HG03039 (cell line): ENCODE results near the gene ERMN.

ENCODE experiments used
- ATAC-seq: cut with Tn5 transposase; IDR thresholded peaks from one replicate; pipeline ENCODE4 v1.9.1; 2021; ENCODE audit warnings: mild to moderate bottlenecking, moderate library complexity; ENCODE audit not compliant: unreplicated experiment

Gene ERMN

DNA sequence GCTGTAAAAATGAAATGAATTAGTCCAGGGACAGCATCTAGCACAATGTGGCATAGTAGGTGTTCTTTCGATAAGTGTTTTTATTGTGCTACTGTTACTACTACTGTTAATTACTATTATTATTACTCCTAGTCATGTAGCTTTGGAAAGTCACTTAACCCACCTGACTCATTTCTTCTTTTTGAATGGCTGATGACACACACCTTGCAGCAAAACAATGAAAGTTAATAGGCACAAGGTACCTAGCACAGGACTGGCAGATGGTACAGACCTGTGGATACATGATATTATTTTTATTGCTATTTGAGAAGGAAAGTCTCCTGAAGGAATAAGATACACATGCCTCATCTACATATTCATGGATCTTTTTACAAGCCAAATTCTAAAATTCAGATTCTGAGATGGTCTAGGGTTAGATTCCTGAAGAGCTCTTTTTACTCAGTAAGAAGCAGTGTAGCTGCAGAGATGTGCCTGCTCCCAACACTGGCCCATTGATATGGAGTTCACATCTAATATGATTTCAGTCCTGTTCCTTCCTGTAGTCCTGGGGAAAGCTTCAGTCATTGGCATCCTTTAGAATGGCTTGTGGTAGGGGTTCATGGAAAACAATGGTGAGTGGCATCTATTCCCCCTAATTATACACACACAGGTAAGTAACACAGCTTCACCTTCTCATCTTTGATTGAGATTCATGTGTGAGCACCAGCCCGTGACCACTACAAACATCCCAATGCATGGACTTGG lies 7.9 kb upstream of the ERMN start:
- ATAC-seq, result no peak

DNA sequence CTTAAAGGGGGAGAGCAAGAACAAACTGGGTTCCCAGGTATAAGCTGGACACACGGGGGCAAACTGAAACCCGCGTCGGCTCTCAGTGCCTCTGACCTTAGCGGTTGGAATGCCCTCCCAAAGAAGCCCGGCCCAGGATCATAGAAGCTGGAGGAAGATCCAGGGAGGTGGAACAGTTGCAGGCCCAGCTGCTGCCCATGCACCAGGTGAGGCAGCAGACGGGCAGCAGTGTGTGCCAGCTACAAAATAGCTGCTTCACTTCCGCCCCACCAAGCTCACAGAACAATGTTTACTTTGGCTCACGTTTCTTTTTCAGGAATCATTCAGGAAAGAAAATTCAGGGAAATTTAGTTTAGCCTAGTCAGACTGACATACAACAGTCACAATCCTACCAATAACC lies 3.9 kb upstream of the ERMN start:
- no peak for ATAC-seq

DNA sequence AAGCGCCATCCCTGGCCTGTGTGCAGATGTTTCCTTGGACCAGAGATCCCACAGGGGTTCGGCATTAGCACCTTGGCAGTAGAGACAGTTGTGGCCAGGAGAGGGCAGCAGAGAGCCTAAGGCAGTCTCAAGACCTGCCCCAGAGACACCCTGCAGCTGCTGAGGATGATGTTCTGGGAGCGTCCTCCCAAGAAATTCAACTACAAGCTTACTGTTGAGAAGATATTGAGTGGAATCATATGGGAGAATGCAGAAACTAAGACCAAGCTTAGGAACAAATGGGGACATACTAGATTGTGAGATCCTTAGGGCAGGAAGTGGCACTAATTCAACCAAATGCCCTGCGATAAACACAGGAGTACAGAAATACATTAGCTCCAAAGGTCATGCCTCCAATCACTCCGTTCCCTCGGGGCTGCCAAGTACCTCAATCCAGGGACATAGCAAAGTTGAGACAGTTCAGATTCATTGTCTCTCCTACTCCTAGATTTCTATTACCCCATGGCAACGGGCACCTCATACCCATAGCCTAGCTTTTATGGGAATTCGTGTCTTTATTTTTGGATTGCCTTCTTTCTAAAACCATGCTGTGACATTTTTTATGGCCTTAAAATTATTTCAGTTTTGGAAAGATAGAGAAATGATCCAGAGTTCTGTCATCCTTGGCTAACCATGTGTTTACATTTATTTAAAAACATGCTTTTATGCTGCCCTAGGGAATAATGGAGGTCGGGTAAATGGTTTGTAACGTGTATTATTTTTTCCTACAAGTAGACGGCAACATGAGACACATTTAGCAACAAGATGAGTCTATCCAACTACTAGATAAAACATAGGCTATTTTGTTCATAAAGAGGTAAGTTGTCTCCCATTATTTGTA lies 2.2 kb upstream of the ERMN start:
- peak; percentile 97 for ATAC-seq

DNA sequence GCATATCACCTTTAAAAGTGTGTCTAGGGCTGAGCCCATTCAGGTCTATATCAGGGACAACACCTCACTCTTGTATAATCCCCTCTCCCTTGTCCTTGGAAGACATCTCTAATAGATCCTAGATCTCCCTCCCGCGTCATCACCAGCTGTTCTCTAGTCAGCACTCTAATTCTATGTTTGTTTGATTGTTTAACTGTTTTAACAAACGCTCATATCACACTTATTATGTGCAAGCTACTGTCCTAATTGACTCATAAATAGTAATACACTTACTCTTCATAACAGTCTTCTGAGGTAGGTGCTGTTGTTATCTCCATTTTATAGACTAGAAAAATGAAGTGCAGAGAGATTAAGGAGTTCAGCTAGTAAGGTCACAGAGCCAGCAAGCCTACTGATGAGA lies 1.6 kb upstream of the ERMN start:
- ATAC-seq, result peak; percentile 19

DNA sequence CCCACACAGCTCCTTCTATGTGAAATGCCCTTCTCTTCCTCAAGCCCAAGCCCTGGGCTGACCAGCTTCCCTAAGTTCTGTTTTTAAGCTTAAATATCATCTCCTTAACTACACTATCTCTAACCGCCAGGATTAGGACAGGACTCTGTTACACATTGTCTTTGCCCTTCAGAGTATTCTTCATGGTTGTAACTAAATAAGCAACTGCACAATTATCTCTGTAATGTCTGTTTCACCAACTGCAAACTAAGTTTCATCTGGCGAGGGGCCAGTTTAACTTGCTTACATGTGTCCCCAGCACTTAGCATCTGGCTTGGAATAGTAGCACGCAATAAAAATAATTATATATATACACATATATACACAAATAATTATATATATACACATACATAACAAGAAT lies 1.1 kb upstream of the ERMN start:
- ATAC-seq, result no peak

DNA sequence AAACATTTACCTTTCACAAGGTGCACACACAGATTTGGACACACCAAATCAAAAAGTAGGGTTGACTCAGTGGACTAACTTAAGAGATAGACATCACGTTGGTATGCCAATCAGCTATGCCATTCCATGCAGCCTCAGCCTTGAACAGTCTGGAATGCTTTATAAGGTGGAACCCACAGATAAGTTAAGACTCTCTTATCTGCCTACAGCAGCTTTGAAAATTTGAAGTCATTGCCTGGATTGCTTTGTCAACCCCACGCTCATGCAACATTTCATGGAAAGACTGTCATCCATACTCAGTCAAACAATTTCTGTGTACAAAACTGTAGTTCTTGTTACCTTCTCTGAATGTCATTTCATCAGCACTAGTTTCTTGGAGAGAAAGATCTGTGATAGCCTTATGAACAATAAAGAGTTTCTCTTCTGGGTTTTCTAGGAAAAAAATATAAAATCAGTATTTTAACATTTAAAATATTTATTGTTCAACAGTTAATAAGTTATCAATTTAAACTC lies 1.2 kb downstream of the ERMN start:
- no peak for ATAC-seq

DNA sequence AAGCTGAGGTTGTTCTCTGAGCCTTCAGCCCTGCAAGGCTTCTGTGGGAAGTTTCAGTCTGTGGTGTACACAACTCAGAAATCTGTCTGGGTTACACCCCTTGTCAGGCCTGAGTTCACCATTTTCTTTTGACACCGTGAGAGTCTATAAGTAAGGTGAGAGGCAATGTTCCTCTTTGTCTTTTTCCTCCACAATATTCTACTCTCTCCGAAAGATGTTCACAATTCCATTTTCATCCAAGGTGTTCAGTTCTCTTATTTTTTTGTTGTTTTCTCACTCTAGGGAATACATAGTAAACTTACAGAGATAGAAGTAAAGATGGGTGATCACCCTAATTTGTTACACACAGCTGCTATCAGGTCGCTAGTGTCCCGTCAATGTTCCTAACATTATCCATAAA lies 3.2 kb downstream of the ERMN start:
- no peak for ATAC-seq

DNA sequence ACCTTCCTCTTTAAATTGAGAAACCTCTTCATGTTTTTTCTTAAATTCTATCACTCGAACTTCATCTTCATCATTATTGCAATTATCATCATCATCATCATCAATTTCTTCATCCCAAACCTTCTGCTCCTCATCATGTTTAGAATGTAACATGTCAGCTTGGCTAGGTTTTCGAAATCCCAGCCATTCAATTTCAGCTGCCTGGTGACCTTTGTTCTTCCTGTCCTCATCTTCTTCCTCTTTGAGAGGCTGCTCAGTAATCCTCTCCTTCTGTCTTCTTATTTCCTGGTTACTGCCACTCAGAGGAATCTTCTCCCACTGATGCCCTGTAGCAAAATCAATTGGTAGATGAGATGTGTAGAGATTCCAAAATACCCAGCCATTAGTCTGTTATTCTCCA lies 4.2 kb downstream of the ERMN start:
- no peak for ATAC-seq

DNA sequence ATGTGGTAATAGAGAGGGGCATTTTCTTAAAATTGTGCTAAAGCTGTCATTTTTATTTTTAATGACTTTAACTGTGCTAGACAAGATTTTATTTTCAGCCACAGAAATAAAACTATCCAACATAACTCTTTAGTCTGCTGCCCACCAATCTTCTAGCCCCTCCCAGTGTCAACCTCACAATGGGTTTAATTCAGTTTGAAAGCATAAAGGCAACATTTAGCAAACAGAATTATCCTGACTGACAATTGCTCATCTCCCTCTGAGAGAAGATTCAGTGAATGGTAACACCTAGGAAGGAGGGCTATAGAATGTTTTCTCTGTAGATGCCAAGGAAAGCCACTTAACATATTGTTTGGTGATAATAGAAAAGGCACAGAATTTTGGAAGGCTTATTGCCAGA lies 5.2 kb downstream of the ERMN start:
- ATAC-seq, result no peak

DNA sequence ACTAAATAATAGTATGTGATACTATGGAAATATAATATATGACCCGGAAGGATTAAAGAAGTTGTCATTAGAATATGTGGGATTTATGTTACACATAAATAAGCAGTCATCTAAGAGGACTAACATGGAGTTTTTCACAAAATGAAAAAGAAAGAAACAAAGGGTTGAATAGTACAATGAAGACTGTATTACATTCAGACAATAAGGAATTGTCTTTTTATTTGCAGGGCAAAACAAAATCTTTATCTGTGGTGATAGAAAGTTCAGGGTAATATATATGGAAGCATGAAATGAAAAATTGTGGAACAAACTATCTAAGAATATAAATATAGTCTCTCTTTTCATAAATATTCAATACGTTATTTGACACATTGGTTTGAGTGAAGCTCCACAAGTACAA lies 5.8 kb downstream of the ERMN start:
- ATAC-seq, result no peak

DNA sequence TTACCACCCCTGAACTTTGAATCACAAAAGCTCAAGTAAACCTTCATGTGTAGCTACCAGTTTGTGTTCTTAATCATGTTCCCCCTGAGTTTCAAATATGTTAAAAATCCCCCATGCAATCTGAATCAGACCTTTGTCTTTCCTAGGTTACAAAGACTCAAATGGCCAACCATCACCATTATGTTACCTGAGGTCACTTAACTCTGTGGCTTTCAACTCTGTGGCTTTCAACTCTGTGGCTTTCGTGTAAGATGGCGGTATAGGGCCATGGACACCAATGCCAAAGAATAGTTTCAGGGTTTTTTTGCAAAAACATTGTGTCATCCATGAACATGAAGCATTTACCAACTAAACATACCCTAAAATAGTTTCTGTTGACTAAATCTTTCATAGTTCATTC lies 6.7 kb downstream of the ERMN start:
- no peak for ATAC-seq

DNA sequence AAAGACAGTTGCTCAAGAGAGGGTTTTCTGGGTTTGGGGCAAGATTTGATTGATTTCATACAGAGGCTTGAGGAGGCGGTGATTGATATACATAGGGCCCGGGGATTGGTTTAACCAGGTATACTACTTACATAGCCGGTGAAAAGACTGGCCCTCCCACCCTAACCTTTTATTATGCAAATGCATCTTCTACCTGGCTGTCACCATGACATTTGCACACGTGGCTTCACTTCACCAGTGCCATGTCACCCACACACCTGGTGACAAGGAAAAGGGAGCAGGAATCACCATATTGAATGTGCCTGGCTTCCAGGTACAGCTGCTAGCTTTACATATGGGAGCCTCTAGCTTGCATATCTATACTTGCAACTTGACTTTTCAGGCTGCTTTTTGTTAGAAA lies 9.7 kb downstream of the ERMN start:
- ATAC-seq, result no peak

DNA sequence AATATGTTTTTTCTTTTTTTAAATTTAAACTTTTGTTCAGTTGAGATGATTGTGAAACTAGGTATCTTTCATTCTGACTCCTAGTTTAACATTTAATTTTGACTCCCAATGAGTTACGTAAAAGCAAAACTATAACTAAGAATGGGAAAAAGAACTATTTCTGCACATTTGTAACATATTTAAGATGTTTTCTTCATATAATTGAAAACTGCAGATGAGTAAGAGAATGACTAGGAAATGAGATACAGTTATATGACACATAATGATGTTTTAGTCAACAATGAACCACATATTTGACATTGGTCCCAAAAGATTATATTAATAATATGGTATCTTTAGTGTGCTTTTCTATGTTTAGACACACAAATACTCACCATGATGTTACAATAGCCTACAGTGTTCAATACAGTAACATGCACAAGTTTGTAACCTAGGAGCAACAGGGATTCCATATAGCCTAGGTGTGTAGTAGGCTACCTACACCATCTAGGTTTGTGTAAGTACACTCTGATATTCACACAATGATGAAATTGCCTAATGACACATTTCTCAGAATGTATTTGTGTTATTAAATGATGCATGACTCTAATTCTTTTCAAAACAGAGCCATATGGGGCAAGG lies 12.6 kb downstream of the ERMN start:
- ATAC-seq, result no peak

DNA sequence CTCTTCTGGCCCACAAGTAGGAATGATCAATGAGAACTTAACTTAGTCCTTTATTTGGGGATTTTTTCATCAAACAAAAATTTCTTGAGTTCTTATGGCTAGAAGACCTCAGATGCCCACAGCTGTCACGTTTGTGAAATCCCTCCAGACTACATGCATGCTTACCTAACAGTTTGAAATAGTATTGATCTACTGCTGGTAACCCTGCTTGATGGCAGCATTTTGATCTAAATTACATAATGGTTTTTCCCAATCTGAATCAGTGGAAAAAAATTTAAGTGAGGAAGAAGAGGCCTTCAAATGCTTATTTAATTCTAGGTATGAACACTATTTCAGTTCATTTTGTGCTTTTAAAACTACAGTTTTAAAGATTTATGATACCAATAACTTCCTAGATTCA lies 13.9 kb downstream of the ERMN start:
- no peak for ATAC-seq

DNA sequence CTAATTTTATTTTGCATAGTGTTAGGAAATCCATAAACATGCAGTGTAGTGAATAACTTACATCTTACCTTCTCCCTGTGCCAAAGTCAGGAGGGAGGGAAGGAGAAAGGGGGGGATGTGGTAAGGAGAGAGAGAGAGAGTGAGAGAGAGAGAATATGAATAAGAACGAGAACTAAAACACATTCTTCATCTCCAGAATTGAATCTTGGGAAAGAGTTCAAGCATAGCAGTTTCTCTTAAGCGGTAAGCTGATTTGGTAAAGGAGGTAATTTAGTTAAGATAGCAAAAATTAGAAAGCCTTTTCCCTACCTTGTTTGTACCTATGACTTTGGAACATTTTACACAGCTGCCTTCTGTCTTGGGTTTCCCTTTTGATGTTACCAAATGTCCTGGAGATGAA lies 15.7 kb downstream of the ERMN start:
- no peak for ATAC-seq

DNA sequence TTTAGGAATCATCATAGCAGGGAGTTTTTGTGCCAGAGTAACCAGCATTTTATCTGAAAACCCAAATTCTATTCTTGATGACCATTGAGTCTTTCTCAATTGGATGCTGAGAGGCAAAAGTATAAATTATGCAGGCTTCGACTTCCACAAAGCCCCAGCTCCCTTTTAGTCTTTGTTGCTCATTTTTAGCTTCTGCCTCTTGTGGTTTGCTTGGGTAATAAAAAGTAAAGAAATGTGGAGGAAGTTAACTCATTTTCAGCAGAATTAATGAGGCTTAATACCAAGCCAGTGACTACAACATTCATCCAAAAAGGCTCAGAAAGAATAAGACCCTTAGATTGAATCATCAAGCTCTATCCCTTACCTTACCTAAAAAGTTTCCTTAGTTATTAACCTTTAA lies 18.6 kb downstream of the ERMN start:
- ATAC-seq, result no peak

DNA sequence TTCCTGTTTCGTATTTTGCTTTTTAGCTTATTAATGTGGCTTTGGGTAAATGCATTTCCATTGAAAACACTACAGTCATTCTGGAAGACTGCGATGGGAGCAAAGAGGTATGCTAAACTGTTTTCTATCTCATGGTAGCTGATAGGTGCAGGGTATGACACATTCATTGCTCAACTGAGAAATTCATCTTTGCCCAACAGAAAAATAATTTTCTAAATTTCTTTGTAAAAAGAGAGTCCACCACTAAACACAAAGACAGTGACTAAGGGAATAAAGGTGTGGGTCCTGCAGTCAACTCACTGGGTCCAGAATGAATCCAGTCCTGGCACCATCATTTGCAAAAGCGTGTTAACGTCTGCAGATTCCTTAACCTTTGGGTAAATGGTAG lies 19.9 kb downstream of the ERMN start:
- no peak for ATAC-seq

DNA sequence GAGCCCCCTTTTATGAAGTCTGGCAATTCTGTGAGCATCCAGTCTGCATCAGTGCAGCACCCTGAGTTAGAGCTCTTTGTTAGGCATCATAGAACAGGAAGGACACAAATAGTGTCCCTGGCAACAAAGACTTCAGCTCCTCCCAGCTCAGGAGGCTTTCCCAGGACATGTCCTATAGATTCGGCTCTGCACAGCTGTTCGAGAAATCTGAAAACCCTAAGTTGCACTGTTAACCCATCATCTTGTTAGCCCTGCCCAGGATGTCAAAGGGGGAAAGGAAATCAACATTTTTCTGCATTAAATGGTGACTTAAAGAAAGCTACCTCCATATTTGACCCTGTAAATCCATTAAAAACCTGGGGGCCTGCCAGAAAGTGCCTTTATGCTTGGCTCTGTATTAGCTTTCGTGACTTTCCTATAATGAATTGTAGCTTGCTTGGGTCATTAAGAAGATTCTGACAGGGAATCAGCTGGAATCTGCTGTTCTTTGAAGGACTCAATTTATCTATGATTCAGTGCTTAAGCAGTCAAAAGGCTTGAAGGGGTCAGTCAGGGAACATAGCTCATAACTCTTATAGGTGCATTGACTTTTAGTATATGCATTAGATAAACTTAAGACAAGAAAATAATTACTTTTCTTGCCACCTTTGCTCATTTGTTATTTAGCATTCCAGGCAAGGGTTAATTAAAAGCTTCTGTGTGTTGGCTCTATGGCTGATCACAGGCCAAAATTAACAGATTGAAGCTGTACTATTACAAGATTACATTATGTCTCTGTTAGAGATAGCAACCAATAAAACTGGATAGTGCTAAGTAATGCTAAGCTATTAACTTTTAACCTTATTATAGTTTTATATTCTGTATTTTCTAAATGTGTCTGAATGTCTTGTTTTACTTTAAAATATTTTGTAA lies 20.6 kb downstream of the ERMN start:
- ATAC-seq, result no peak

DNA sequence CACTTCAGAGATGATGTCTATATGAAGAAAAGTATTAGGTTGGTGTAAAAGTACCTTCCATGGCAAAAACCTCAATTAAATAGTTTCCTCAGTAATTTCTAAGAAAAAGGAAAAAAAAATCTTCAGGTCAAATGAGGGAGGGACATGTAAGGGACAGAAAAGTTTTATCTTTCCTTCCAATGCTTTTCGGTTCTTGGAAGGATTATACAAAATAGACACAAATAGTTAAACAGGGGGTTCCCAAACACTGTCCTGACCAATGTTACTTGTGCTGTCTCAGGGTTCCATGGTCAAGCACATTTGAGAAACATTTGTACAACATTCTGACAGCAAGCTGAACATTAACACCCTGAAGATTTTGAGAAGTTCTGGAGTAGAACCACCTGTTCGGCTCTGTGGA lies 22.0 kb downstream of the ERMN start:
- ATAC-seq, result no peak

DNA sequence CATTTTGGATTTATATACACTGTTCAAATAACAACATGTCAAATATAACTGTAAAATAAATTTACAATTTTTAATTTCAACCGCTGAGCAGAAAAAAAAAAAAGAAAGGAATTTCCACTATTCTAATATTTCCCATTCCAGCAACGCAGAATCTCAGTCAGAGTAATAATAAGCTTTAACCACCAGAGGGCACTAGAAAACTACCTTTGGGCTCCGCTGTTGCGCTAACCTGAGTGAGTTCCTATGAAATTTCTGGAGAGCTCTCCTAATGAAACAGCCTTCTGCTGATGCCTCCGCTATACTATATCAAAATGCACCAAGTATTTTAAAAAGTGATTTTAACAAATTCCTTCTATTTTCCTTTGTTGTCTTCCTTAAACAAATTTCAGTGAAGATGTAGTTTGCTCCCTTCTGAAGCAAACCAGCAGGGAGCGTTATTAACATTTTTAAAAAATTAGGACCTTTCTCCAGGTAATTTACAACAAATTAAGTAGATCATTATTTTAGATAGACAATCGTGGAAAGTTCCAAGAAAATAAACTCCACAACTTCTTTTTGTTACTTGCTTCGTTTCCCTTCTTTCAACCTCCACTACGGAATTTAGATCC lies 23.0 kb downstream of the ERMN start:
- peak; percentile 61 for ATAC-seq
